Astrocyte (in vitro differentiated cells and primary cell): ENCODE data around the gene SALL2. TPM values are rescaled to one million over a fixed set of nuclear protein-coding genes. Genes with fewer than 3 reads are reported as not detected.
A peak's percentile ranks its signal among the peaks of the same experiment; 100 is the strongest.

Experiments
- DNase-seq: peaks from one replicate; pipeline ENCODE4 v3.0.0-alpha.2; 2010; ENCODE audit warnings: low read depth
- FAIRE-seq: peaks from 2 replicates; lab custom pipeline; 2011; peaks lifted over from hg19 to GRCh38; lab: Jason Lieb, UNC
- H2AFZ ChIP-seq: 2 replicates; pipeline ENCODE4 v1.6.0; 2012; ENCODE audit warnings: low read depth, low read length, inconsistent platforms
- H3K27ac ChIP-seq: 2 replicates; pipeline ENCODE4 v1.5.1; 2011; ENCODE audit warnings: low read depth, low read length, inconsistent platforms
- H3K27me3 ChIP-seq: 2 replicates; pipeline ENCODE4 v1.6.0; 2011; ENCODE audit warnings: low read length, inconsistent platforms; ENCODE audit not compliant: insufficient read depth
- H3K36me3 ChIP-seq: 2 replicates; pipeline ENCODE4 v1.5.1; 2011; ENCODE audit warnings: low read length, inconsistent platforms; ENCODE audit not compliant: insufficient read depth
- H3K4me1 ChIP-seq: 2 replicates; pipeline ENCODE4 v1.5.1; 2011; ENCODE audit warnings: low read length, inconsistent platforms; ENCODE audit not compliant: insufficient read depth
- H3K4me2 ChIP-seq: 2 replicates; pipeline ENCODE4 v1.6.0; 2012; ENCODE audit warnings: low read length, inconsistent platforms
- H3K4me3 ChIP-seq: 2 replicates; pipeline ENCODE4 v1.5.1; 2011; ENCODE audit warnings: low read depth, mild to moderate bottlenecking, low read length, inconsistent platforms; ENCODE audit not compliant: insufficient read depth
- H3K79me2 ChIP-seq: 2 replicates; pipeline ENCODE4 v1.6.0; 2012; ENCODE audit warnings: mild to moderate bottlenecking, low read length, inconsistent platforms; ENCODE audit not compliant: insufficient read depth
- H3K9ac ChIP-seq: 2 replicates; pipeline ENCODE4 v1.6.0; 2012; ENCODE audit warnings: mild to moderate bottlenecking, low read length, inconsistent platforms
- H3K9me3 ChIP-seq: 2 replicates; pipeline ENCODE4 v1.5.1; 2012; ENCODE audit warnings: low read depth, mild to moderate bottlenecking, low read length, inconsistent platforms; ENCODE audit not compliant: insufficient read depth
- H4K20me1 ChIP-seq: 2 replicates; pipeline ENCODE4 v1.6.0; 2012; ENCODE audit warnings: low read length, inconsistent platforms; ENCODE audit not compliant: insufficient read depth
- H3K27ac Mint-ChIP-seq: one replicate; pipeline ENCODE4 v1.8.0; 2021; ENCODE audit warnings: mild to moderate bottlenecking, mixed read lengths; ENCODE audit not compliant: unreplicated experiment
- H3K27me3 Mint-ChIP-seq: one replicate; pipeline ENCODE4 v1.8.0; 2021; ENCODE audit warnings: low read depth, mixed read lengths; ENCODE audit not compliant: unreplicated experiment
- H3K36me3 Mint-ChIP-seq: one replicate; pipeline ENCODE4 v1.8.0; 2021; ENCODE audit warnings: low read depth, mixed read lengths; ENCODE audit not compliant: unreplicated experiment
- H3K4me1 Mint-ChIP-seq: one replicate; pipeline ENCODE4 v1.8.0; 2021; ENCODE audit warnings: low read depth, mixed read lengths; ENCODE audit not compliant: unreplicated experiment
- H3K4me3 Mint-ChIP-seq: one replicate; pipeline ENCODE4 v1.8.0; 2021; ENCODE audit warnings: mild to moderate bottlenecking, moderate library complexity, mixed read lengths; ENCODE audit not compliant: unreplicated experiment
- H3K9me3 Mint-ChIP-seq: one replicate; pipeline ENCODE4 v1.8.0; 2021; ENCODE audit warnings: mild to moderate bottlenecking, mixed read lengths; ENCODE audit not compliant: unreplicated experiment
- CTCF ChIP-seq: IDR thresholded peaks from 2 replicates; pipeline ENCODE4 v1.5.1; 2011; ENCODE audit warnings: low read depth, mild to moderate bottlenecking, inconsistent platforms, low read length, moderate library complexity; ENCODE audit not compliant: insufficient read depth
- EZH2 ChIP-seq: IDR thresholded peaks from 2 replicates; pipeline ENCODE4 v1.6.1; 2012; ENCODE audit warnings: mild to moderate bottlenecking, low read length, inconsistent platforms; ENCODE audit not compliant: insufficient read depth
- total RNA-seq: library from RNA; stranded (reverse); gene quantifications from 2 replicates; pipeline ENCODE4 v1.2.1, GENCODE V29; 2021

SALL2 gene
- total RNA-seq, 1 donor from 2014 or later = 34.5 TPM

GRCh38 chr14:21518725-21519124, 7.4 kb downstream of the SALL2 start:
- peaks cover 25% of the 10 kb centered on the region for H3K4me1 Mint-ChIP-seq
- Histone ChIP-seq H3K4me1 (peaks cover 13% of the 10 kb centered on the region), H3K9ac (no peak overlapping the region), H4K20me1 (no peaks in the 10 kb centered on the region), H3K4me3 (no peak overlapping the region), H3K79me2 (no peaks in the 10 kb centered on the region), H3K4me2 (no peak overlapping the region), H3K36me3 (no peaks in the 10 kb centered on the region), H3K27me3 (no peaks in the 10 kb centered on the region), H3K27ac (no peak overlapping the region), H3K9me3 (no peaks in the 10 kb centered on the region), H2AFZ (no peak overlapping the region)
- H3K27me3 Mint-ChIP-seq = no peaks in the 10 kb centered on the region
- peaks cover 2% of the 10 kb centered on the region for H3K9me3 Mint-ChIP-seq
- DNase-seq = no peak
- no peak for TF ChIP-seq CTCF
- TF ChIP-seq EZH2 = no peak
- H3K36me3 Mint-ChIP-seq = peaks cover 8% of the 10 kb centered on the region
- no peak overlapping the region for H3K4me3 Mint-ChIP-seq
- H3K27ac Mint-ChIP-seq = no peak overlapping the region
- FAIRE-seq = no peak

GRCh38 chr14:21514341-21514740, 11.8 kb downstream of the SALL2 start:
- peaks cover 18% of the 10 kb centered on the region for H3K79me2 ChIP-seq
- H3K9ac ChIP-seq = no peak overlapping the region
- no peaks in the 10 kb centered on the region for H3K27me3 ChIP-seq
- no peaks in the 10 kb centered on the region for H3K36me3 ChIP-seq
- H3K27ac ChIP-seq = no peak overlapping the region
- Mint-ChIP-seq H3K27ac (no peak overlapping the region), H3K4me3 (no peak overlapping the region), H3K36me3 (no peaks in the 10 kb centered on the region), H3K9me3 (no peaks in the 10 kb centered on the region), H3K4me1 (peaks cover 9% of the 10 kb centered on the region), H3K27me3 (no peaks in the 10 kb centered on the region)
- FAIRE-seq = no peak
- no peak for DNase-seq
- no peak for TF ChIP-seq EZH2
- no peak for TF ChIP-seq CTCF
- H3K4me3 ChIP-seq = no peak overlapping the region
- H4K20me1 ChIP-seq = peaks cover 2% of the 10 kb centered on the region
- H3K4me1 ChIP-seq = no peaks in the 10 kb centered on the region
- no peak overlapping the region for H2AFZ ChIP-seq
- H3K4me2 ChIP-seq = no peak overlapping the region
- H3K9me3 ChIP-seq = no peaks in the 10 kb centered on the region

GRCh38 chr14:21510735-21511657, 15.2 kb downstream of the SALL2 start, which contains the start of gene METTL3:
Gene METTL3, minus strand, starts transcription at chr14:21511340. Its CDS starts 117 bp downstream, at chr14:21511223.
- H3K27ac ChIP-seq = peak within 1 kb of the TSS; percentile 84
- peaks cover 9% of the 10 kb centered on the region for H3K4me1 Mint-ChIP-seq
- H3K4me3 ChIP-seq = peak within 1 kb of the TSS; percentile 84
- peak within 1 kb of the TSS; percentile 71 for H2AFZ ChIP-seq
- H3K27me3 Mint-ChIP-seq = no peaks in the 10 kb centered on the region
- peak within 1 kb of the TSS; percentile 93 for H3K4me2 ChIP-seq
- H3K36me3 ChIP-seq = no peaks in the 10 kb centered on the region
- no peaks in the 10 kb centered on the region for H3K36me3 Mint-ChIP-seq
- DNase-seq (peak; percentile 99), FAIRE-seq (peak; percentile 56)
- H3K27me3 ChIP-seq = no peaks in the 10 kb centered on the region
- H3K9me3 ChIP-seq = no peaks in the 10 kb centered on the region
- H3K4me3 Mint-ChIP-seq = peak within 1 kb of the TSS; percentile 94
- H3K9me3 Mint-ChIP-seq = no peaks in the 10 kb centered on the region
- no peaks in the 10 kb centered on the region for H3K4me1 ChIP-seq
- peak within 1 kb of the TSS; percentile 88 for H3K27ac Mint-ChIP-seq
- H3K9ac ChIP-seq = peak within 1 kb of the TSS; percentile 93
- TF ChIP-seq CTCF (no peak), EZH2 (no peak)
- peaks cover 48% of the 10 kb centered on the region for H3K79me2 ChIP-seq
- H4K20me1 ChIP-seq = peaks cover 10% of the 10 kb centered on the region
